Mucosa of stomach (tissue), 1 donor: ENCODE results near the gene KIF15.

Source experiments
- H3K27me3 ChIP-seq: one replicate; pipeline ENCODE4 v1.7.0; 2013; ENCODE audit warnings: mild to moderate bottlenecking, low read length; ENCODE audit not compliant: control insufficient read depth, insufficient read depth
- H3K36me3 ChIP-seq: one replicate; pipeline ENCODE4 v1.7.0; 2013; ENCODE audit warnings: low read length; ENCODE audit not compliant: control insufficient read depth, insufficient read depth
- H3K4me1 ChIP-seq: one replicate; pipeline ENCODE4 v1.7.0; 2013; ENCODE audit warnings: mild to moderate bottlenecking, low read length; ENCODE audit not compliant: control insufficient read depth, insufficient read depth
- H3K4me3 ChIP-seq: one replicate; pipeline ENCODE4 v1.7.0; 2013; ENCODE audit warnings: low read length
- H3K9ac ChIP-seq: one replicate; pipeline ENCODE4 v1.7.0; 2013; ENCODE audit warnings: mild to moderate bottlenecking, low read length, moderate library complexity
- H3K9me3 ChIP-seq: one replicate; pipeline ENCODE4 v1.7.0; 2013; ENCODE audit warnings: mild to moderate bottlenecking, low read length, moderate library complexity; ENCODE audit not compliant: control insufficient read depth
- donor health status: Pancreatic carcinoma.

The KIF15 gene

DNA sequence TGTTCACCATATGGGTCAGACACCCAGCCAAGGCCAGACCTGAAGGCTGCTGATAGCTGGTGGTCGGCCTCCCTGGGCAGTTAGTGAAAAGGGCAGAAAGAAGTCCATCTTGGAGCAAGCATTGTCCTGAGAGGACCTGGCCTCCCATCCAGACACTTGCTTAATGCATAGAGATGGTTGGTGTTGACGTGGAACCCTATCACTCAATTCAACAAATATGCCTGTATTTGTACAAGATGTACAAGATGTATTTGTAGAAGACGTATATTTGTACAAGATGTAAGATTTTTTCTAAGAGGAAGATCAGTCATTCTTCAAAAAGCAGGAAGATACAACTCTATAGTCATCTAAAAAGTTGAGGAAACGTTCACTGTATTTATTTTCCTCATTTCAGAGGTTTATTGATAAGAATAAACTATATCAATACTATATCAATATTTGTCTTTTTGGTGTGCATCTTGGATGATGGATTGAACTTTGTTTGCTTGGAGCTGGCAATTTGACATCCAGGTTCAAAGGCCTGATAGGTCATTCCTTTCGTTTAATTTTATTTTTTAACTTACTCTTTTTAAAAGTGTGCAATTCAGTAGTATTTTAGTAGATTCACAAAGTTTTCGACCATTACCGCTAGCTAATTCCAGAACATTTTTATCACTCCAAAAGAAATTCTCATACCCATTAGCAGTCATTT is 106.0 kb downstream of the KIF15 start:
- Histone ChIP-seq H3K27me3 (no peaks in the 10 kb centered on the region), H3K36me3 (no peaks in the 10 kb centered on the region), H3K4me1 (peaks cover 14% of the 10 kb centered on the region), H3K4me3 (no peak overlapping the region), H3K9ac (no peak overlapping the region), H3K9me3 (no peaks in the 10 kb centered on the region)

DNA sequence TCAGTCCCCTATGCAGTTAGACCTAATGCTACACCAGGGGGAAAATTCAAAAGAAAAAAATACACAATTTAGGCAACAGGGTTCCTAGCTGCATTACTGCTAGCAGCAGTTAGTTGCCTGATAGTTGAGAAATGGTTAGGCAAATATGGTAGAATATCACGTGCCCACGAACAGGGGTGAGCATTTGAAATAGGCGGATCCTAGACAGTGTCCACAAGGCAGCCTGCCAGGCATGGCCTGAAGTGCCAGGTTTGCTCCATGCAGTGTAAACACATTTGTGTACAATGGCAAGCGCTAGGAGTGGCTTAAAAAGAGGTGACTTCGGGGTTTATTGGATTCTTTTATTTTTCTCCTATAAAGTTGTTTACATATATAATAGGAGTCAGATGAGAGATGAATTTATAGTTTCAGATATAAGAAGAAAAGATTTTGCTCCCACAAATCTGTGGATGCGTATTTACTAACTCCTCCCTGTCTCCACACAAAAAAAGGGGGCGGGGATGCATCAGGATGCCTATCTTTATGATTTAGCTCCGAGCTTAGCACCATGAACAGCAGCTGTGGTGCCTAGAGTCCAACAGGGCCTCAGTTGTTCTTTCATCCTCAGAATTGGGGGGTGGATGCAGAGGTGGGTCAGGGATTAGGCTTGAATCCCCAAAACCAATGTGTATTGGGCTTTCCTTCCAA is 108.9 kb downstream of the KIF15 start:
- Histone ChIP-seq H3K36me3 (no peaks in the 10 kb centered on the region), H3K4me1 (peaks cover 12% of the 10 kb centered on the region), H3K27me3 (no peaks in the 10 kb centered on the region), H3K9me3 (no peaks in the 10 kb centered on the region), H3K4me3 (no peak overlapping the region), H3K9ac (no peak overlapping the region)

GRCh38 chr3:44874308-44874707 is 112.7 kb downstream of the KIF15 start, which contains the start of gene TGM4:
TGM4 (plus strand) TSS chr3:44874608; CDS start chr3:44874679, 71 bp downstream.
- H3K4me3 ChIP-seq: no peak within 1 kb of the TSS
- H3K4me1 ChIP-seq: peaks cover 12% of the 10 kb centered on the region
- H3K9ac ChIP-seq: no peak within 1 kb of the TSS
- H3K36me3 ChIP-seq: no peaks in the 10 kb centered on the region
- H3K9me3 ChIP-seq: no peaks in the 10 kb centered on the region
- H3K27me3 ChIP-seq: no peaks in the 10 kb centered on the region

DNA sequence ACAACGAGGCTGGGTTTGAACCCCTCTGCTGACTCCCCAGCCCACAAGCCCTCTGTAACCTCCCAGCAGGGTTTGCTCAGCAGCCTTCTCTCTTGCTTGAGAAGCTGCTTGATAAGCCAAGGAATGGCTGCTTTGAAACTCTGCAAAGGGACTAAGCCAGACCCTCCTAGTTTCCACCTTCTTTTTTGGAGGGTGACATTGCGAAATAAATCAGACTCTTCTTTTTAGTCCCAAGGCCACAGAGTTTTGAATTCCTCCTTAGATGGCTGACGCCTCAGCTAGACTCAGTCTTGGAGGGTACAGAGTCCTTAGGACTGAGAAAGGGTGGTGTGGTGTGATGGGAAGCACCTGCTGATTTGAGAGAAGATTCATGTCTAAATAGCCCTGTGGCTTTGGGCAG is 114.0 kb downstream of the KIF15 start:
- Histone ChIP-seq H3K9me3 (no peaks in the 10 kb centered on the region), H3K36me3 (no peaks in the 10 kb centered on the region), H3K9ac (no peak overlapping the region), H3K4me1 (peaks cover 3% of the 10 kb centered on the region), H3K4me3 (no peak overlapping the region), H3K27me3 (no peaks in the 10 kb centered on the region)

GRCh38 chr3:44877333-44877732 is 115.7 kb downstream of the KIF15 start:
- H3K4me1 ChIP-seq: no peaks in the 10 kb centered on the region
- H3K9ac ChIP-seq: no peak overlapping the region
- H3K27me3 ChIP-seq: no peaks in the 10 kb centered on the region
- no peaks in the 10 kb centered on the region for H3K36me3 ChIP-seq
- no peaks in the 10 kb centered on the region for H3K9me3 ChIP-seq
- no peak overlapping the region for H3K4me3 ChIP-seq

GRCh38 chr3:44880284-44880683 is 118.7 kb downstream of the KIF15 start:
- Histone ChIP-seq H3K27me3 (peaks cover 2% of the 10 kb centered on the region), H3K4me1 (peaks cover 6% of the 10 kb centered on the region), H3K4me3 (no peak overlapping the region), H3K9ac (no peak overlapping the region), H3K9me3 (no peaks in the 10 kb centered on the region), H3K36me3 (no peaks in the 10 kb centered on the region)

- Histone ChIP-seq H3K9me3 (no peaks in the 10 kb centered on the region), H3K27me3 (peaks cover 4% of the 10 kb centered on the region), H3K4me3 (no peak overlapping the region), H3K4me1 (peaks cover 14% of the 10 kb centered on the region), H3K9ac (no peak overlapping the region), H3K36me3 (no peaks in the 10 kb centered on the region)
These were observed 121.8 kb downstream of the KIF15 start for GRCh38 chr3:44883213-44883955.

- Histone ChIP-seq H3K9ac (no peak overlapping the region), H3K4me1 (peaks cover 14% of the 10 kb centered on the region), H3K36me3 (no peaks in the 10 kb centered on the region), H3K9me3 (no peaks in the 10 kb centered on the region), H3K27me3 (peaks cover 4% of the 10 kb centered on the region), H3K4me3 (no peak overlapping the region)
These were observed 122.4 kb downstream of the KIF15 start for GRCh38 chr3:44883999-44884431.

- Histone ChIP-seq H3K9ac (no peak overlapping the region), H3K27me3 (peaks cover 4% of the 10 kb centered on the region), H3K9me3 (no peaks in the 10 kb centered on the region), H3K36me3 (no peaks in the 10 kb centered on the region), H3K4me1 (peaks cover 14% of the 10 kb centered on the region), H3K4me3 (no peak overlapping the region)
These were observed 124.0 kb downstream of the KIF15 start for GRCh38 chr3:44885618-44886017.

- Histone ChIP-seq H3K4me3 (no peak overlapping the region), H3K4me1 (peaks cover 14% of the 10 kb centered on the region), H3K36me3 (no peaks in the 10 kb centered on the region), H3K9ac (no peak overlapping the region), H3K27me3 (peaks cover 4% of the 10 kb centered on the region), H3K9me3 (no peaks in the 10 kb centered on the region)
These were observed 125.0 kb downstream of the KIF15 start for GRCh38 chr3:44886561-44886960.

DNA sequence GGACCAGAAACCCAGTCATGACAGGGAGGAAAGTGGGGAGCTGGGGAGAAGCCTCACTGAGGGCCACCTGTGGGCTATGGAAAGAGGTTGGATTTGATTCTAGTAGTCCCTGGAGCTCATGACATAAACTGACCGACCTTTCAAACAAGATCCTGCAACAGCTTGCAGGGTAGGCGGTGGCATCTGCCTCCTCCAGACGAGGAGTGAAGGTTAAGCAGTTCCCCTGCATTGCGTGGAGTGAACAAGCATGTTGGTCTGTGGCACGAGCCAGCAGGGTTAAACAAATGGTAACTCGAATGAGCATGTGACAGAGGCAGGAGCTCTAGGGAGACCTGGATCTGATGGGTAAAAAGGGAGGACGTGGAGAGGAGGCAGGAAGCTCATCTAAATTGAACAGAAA is 125.5 kb downstream of the KIF15 start:
- no peaks in the 10 kb centered on the region for H3K9me3 ChIP-seq
- peaks cover 4% of the 10 kb centered on the region for H3K27me3 ChIP-seq
- H3K9ac ChIP-seq: no peak overlapping the region
- no peaks in the 10 kb centered on the region for H3K36me3 ChIP-seq
- peaks cover 14% of the 10 kb centered on the region for H3K4me1 ChIP-seq
- no peak overlapping the region for H3K4me3 ChIP-seq

- peaks cover 8% of the 10 kb centered on the region for H3K4me1 ChIP-seq
- no peaks in the 10 kb centered on the region for H3K9me3 ChIP-seq
- no peaks in the 10 kb centered on the region for H3K36me3 ChIP-seq
- H3K9ac ChIP-seq: no peak overlapping the region
- H3K27me3 ChIP-seq: peaks cover 2% of the 10 kb centered on the region
- no peak overlapping the region for H3K4me3 ChIP-seq
These were observed 128.7 kb downstream of the KIF15 start for GRCh38 chr3:44890258-44890657.
